Adrenal gland (tissue), 5 donors: ENCODE results near the gene FGF19.

Experiments used
- POLR2A ChIP-seq, 2 donors: fragments of 450-650 bp; IDR thresholded peaks; one replicate each; pipeline ENCODE4 v1.6.1; 2017; ENCODE audit warnings: antibody characterized with exemption in 2 of 2, mild to moderate bottlenecking in 2 of 2, moderate library complexity in 1 of 2
- TF ChIP-seq, protein P1 (sequence below), 6 experiments: fragments of 450-650 bp in 4 of 6; fragments of 200-600 bp in 2 of 6; sonication (generic) in 1 of 6; IDR thresholded peaks; 1 replicate in 5 of 6; 2 replicates in 1 of 6; pipeline versions ENCODE4 v1.5.1 to v1.8.0; 2016 to 2021; ENCODE audit warnings: antibody characterized with exemption in 6 of 6, mild to moderate bottlenecking in 2 of 6, moderate library complexity in 1 of 6
- donor health status: DM: no; HTN: no; CAD: no.

DNA sequence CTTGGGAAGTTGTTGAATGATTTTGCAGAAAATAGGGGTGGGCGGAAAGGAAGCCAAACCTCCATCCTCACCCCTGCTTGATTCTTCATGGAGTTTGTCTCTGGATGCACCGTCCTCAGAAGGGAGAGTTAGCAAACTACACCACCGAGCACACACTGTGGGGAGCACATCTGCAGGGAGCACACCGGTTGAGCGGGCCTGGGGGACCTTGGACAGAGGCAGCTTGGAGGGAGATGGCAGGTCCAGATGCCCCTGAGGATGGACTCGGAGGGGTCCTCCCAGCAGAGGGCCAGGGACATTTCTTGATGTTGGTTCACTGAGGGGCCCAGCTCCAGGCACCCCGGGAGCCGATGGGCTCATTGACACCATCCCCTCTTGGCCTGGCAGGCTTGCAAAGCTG is 15.1 kb upstream of the FGF19 start:
- no peak for TF ChIP-seq POLR2A (IDR thresholded peaks at IDR 0.05)
- TF ChIP-seq, protein P1, sequence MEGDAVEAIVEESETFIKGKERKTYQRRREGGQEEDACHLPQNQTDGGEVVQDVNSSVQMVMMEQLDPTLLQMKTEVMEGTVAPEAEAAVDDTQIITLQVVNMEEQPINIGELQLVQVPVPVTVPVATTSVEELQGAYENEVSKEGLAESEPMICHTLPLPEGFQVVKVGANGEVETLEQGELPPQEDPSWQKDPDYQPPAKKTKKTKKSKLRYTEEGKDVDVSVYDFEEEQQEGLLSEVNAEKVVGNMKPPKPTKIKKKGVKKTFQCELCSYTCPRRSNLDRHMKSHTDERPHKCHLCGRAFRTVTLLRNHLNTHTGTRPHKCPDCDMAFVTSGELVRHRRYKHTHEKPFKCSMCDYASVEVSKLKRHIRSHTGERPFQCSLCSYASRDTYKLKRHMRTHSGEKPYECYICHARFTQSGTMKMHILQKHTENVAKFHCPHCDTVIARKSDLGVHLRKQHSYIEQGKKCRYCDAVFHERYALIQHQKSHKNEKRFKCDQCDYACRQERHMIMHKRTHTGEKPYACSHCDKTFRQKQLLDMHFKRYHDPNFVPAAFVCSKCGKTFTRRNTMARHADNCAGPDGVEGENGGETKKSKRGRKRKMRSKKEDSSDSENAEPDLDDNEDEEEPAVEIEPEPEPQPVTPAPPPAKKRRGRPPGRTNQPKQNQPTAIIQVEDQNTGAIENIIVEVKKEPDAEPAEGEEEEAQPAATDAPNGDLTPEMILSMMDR (IDR thresholded peaks at IDR 0.05): no peak
